MM.1S (cell line): Measurements from ENCODE around the gene BMPR1A.

Experiments used
- EZH2 ChIP-seq: fragments of 300-600 bp; sonication (generic); optimal IDR thresholded peaks from 2 replicates; pipeline ENCODE3; 2017; ENCODE audit warnings: low read depth, mild to moderate bottlenecking, antibody characterized with exemption, low read length, mixed read lengths
- TF ChIP-seq, protein P1 (sequence below): fragments of 300-600 bp; sonication (generic); IDR thresholded peaks from 2 replicates; pipeline ENCODE4 v1.5.1; 2016; ENCODE audit warnings: antibody characterized with exemption, low read length, mixed read lengths

DNA sequence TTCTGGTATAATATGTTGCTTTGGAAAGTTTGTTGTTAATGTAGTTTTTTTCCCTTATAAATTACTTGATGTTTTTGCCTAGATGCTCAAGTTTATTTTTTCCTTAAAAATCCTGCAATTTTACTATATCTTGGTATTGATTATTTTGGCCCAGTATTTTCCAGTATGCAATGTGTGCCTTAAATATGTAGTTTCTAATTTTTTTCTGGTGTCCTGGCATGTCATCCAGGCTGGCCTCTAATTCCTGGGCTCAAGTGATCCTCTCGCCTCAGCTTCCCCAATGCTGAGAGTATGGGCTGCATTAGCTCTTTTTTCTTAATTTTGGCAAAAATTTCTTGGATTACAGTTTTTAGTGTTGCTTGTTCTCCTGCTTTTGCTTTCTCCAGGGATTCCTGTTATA lies 57.6 kb downstream of the BMPR1A start:
- TF ChIP-seq, protein P1, sequence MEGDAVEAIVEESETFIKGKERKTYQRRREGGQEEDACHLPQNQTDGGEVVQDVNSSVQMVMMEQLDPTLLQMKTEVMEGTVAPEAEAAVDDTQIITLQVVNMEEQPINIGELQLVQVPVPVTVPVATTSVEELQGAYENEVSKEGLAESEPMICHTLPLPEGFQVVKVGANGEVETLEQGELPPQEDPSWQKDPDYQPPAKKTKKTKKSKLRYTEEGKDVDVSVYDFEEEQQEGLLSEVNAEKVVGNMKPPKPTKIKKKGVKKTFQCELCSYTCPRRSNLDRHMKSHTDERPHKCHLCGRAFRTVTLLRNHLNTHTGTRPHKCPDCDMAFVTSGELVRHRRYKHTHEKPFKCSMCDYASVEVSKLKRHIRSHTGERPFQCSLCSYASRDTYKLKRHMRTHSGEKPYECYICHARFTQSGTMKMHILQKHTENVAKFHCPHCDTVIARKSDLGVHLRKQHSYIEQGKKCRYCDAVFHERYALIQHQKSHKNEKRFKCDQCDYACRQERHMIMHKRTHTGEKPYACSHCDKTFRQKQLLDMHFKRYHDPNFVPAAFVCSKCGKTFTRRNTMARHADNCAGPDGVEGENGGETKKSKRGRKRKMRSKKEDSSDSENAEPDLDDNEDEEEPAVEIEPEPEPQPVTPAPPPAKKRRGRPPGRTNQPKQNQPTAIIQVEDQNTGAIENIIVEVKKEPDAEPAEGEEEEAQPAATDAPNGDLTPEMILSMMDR, result no peak
- TF ChIP-seq EZH2, result no peak
